HL-60 (cell line): ENCODE measurements around the gene SH3BP1.
A peak's percentile ranks its signal among the peaks of the same experiment; 100 is the strongest.

ENCODE experiments used
- DNase-seq, 2 experiments: peaks; one replicate each; pipeline ENCODE4 v3.0.0-alpha.2; 2010 to 2020; ENCODE audit warnings: low read depth in 1 of 2, low spot score in 1 of 2
- H3K27ac ChIP-seq: fragments of 250-450 bp; sonication (Bioruptor Pico); replicated peaks from 2 replicates; pipeline ENCODE4 v1.5.1; 2020; ENCODE audit warnings: mild to moderate bottlenecking, moderate library complexity
- H3K27me3 ChIP-seq: fragments of 250-450 bp; sonication (Bioruptor Pico); 2 replicates; pipeline ENCODE4 v1.5.1; 2021; ENCODE audit warnings: mild to moderate bottlenecking, moderate library complexity; ENCODE audit not compliant: insufficient read depth, poor library complexity, severe bottlenecking
- H3K4me3 ChIP-seq: replicated peaks from 2 replicates; pipeline ENCODE4 v1.5.1; 2011; ENCODE audit warnings: mild to moderate bottlenecking, control low read depth, low read length; ENCODE audit not compliant: insufficient read depth
- GABPA ChIP-seq: IDR thresholded peaks from 2 replicates; pipeline ENCODE4 v1.6.1; 2012; ENCODE audit warnings: low read depth
- POLR2AphosphoS5 ChIP-seq: IDR thresholded peaks from 2 replicates; pipeline ENCODE4 v1.6.1; 2012; ENCODE audit warnings: low read depth
- REST ChIP-seq: IDR thresholded peaks from 2 replicates; pipeline ENCODE4 v1.6.1; 2012; ENCODE audit warnings: low read depth; ENCODE audit not compliant: insufficient replicate concordance
- SPI1 ChIP-seq: IDR thresholded peaks from 2 replicates; pipeline ENCODE4 v1.6.1; 2012; ENCODE audit warnings: low read depth, mild to moderate bottlenecking, borderline replicate concordance
- TF ChIP-seq, protein P1 (sequence below): IDR thresholded peaks from one replicate; pipeline ENCODE4 v1.5.1; 2011; ENCODE audit warnings: low read length, control low read depth, inconsistent platforms; ENCODE audit not compliant: insufficient read depth

Gene SH3BP1

DNA sequence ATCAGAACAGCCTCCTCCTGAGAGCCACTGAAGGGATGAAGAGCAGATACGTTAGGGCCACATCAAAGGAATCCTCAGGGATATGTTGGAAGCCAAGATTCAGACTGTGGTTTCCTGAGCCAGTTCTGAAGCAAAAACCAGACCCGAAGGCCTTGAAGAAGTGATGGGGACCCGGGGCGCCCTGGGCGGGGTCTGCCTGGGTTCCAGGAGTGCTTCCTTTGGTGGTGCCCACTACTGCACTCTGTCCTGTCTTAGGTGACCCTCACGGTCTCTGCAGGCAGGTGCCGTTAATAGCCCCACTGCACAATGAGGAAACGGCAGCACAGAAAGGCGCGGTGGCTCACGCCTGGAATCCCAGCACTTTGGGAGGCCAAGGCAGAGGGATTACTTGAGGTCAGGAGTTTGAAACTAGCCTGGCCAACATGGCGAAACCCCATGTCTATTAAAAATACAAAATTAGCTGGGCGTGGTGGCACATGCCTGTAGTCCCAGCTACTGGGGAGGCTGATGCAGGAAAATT is 12.9 kb upstream of the SH3BP1 start:
- TF ChIP-seq, protein P1, sequence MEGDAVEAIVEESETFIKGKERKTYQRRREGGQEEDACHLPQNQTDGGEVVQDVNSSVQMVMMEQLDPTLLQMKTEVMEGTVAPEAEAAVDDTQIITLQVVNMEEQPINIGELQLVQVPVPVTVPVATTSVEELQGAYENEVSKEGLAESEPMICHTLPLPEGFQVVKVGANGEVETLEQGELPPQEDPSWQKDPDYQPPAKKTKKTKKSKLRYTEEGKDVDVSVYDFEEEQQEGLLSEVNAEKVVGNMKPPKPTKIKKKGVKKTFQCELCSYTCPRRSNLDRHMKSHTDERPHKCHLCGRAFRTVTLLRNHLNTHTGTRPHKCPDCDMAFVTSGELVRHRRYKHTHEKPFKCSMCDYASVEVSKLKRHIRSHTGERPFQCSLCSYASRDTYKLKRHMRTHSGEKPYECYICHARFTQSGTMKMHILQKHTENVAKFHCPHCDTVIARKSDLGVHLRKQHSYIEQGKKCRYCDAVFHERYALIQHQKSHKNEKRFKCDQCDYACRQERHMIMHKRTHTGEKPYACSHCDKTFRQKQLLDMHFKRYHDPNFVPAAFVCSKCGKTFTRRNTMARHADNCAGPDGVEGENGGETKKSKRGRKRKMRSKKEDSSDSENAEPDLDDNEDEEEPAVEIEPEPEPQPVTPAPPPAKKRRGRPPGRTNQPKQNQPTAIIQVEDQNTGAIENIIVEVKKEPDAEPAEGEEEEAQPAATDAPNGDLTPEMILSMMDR, result no peak
- TF ChIP-seq POLR2AphosphoS5 (no peak), SPI1 (no peak), GABPA (no peak), REST (no peak)
- no peak overlapping the region for H3K4me3 ChIP-seq
- no peaks in the 10 kb centered on the region for H3K27me3 ChIP-seq
- no peak for DNase-seq
- peak overlapping the region; percentile 59 for H3K27ac ChIP-seq

DNA sequence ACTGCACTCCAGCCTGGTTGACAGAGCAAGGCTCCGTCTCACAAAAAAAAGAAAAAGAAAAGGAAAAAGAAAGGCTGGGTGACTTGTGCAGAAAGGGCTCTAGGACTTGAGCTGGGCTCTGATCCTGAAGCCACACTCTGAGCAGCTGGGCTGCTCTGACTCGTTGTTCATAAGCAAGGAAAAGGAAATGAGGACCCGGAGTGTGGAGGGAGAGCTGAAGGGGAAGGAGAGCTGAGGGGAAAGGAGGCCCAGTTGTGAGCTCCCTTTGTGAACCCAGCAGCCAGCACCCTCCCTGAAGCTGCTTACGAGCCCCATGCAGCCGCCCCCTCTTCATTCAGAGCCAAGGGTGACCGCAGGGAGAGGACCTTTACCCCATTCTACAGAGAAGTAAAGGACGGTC is 12.3 kb upstream of the SH3BP1 start:
- Histone ChIP-seq H3K27ac (peak overlapping the region; percentile 59), H3K4me3 (no peak overlapping the region), H3K27me3 (no peaks in the 10 kb centered on the region)
- no peak for DNase-seq
- TF ChIP-seq, protein P1, result no peak

- peak in 1 of 2 experiments; percentile 81 for DNase-seq
- Histone ChIP-seq H3K4me3 (no peak overlapping the region), H3K27ac (peak overlapping the region; percentile 59), H3K27me3 (no peaks in the 10 kb centered on the region)
- TF ChIP-seq GABPA (peak; percentile 39), POLR2AphosphoS5 (peak; percentile 50; the same call in 1 of the 2 replicates), SPI1 (peak; percentile 79)
- TF ChIP-seq, protein P1, result no peak
Observed at GRCh38 chr22:37627545-37627944, 11.9 kb upstream of the SH3BP1 start.

- Histone ChIP-seq H3K27me3 (no peaks in the 10 kb centered on the region), H3K4me3 (no peak overlapping the region), H3K27ac (no peak overlapping the region)
- no peak for DNase-seq
- TF ChIP-seq REST (no peak), SPI1 (no peak)
- TF ChIP-seq, protein P1, result no peak
Observed at GRCh38 chr22:37628830-37629229, 10.6 kb upstream of the SH3BP1 start.
